HG03064 (cell line): ENCODE results near the gene CCDC30.

Experiments
- ATAC-seq: cut with Tn5 transposase; IDR thresholded peaks from one replicate; pipeline ENCODE4 v1.9.1; 2021; ENCODE audit warnings: low read depth; ENCODE audit not compliant: unreplicated experiment

Gene CCDC30

DNA sequence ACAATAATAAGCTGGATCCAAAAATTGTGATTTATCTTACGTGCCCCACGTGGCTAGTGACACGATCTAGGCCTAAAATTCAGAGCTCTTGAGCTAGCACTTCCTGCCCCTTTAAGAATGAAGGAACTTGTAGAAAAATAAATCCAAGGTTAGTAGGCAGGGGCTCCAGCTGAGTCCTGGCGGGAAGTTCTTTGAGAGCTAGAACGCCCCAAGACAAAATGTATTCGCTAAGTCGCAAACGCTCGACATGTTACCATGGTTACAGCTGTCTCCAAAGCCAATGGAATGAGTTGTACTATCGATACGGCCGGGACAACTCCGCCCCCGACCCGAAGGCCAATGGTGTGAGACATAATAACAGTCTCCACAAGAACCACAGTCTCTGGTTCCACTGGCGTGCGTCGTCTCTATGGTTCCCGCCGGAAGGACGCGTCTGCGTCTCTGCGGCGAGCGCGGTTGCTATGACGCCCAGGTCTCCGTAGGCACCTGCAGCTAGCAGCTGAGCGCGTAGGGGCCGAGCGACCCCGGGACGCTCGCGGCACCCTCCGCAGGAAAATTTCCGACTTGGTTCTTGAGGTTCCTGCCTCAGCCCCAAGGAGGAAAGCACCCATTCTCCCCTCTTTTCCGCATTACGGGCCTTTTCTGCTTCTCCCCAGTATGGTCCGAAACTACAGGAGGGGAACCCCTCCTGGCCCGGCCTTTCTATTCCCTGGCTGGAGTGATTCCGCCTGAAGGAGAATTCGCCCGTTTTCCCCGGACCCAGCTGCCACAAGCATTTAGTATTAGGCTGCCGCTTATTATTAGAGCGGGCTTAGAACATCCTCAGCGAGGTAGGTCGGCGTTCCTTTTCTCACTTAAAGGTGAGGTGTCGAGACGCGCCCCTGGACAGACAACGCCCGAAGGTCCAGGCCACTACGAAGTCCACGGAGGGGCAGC is at the start of gene CCDC30:
TSS of gene CCDC30 (plus strand) at position 459 of the 936 bp plus-strand sequence. CDS start 17,266 bp downstream, outside the sequence.
- ATAC-seq = peak; percentile 97

DNA sequence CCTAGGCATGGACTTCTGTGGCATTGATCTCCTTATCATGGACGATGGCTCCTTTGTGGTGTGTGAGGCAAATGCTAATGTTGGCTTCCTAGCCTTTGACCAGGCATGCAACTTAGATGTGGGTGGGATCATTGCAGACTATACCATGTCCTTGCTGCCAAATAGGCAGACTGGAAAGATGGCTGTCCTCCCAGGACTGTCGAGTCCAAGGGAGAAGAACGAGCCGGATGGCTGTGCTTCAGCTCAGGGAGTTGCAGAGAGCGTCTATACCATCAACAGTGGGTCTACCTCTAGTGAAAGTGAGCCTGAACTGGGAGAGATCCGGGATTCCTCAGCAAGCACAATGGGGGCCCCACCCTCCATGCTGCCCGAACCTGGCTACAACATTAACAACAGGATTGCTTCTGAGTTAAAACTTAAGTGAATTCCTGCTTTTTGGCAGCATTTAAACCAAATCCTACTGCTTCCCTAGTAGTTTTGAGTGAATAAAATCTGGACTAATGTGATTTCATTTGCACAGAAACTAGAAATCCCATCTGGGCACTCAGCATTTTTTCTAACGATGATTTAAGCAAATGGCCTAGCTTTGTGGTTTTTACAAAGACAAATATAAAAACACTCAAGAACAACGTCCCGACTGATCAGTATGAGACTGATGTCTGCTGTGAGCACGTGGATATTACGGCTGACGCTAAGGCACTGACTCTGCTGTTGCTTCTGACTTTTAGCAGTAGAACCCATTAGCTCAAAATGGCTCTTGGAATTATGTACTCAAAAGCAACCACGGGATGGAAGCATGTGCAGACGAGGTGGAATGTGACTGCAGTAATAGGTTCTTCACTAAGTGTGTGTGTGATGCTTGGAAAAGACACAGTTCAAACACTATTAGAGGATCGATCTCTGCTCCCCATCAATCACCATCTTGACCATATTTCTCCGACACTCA is 48.3 kb upstream of the CCDC30 start:
- ATAC-seq = no peak

DNA sequence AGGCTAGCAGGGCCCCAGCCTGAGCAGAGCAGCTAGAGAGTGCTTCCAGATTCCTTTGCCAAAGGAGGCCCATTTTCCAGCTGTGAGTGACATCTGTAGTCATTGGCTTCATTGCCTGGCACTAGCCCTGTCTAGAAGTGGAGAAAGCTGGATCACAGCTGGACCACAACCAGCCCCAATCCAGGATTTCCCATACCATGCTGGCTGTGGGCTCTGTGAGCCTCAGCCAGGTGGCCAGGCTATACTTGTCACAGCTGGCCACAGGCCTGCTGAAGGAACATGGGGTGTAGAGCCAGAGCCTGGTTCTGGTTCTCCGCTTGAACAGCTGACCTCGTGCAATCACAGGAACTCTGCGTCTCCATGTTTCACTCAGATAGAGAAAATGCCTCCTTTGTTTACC is 45.9 kb upstream of the CCDC30 start:
- ATAC-seq = no peak

DNA sequence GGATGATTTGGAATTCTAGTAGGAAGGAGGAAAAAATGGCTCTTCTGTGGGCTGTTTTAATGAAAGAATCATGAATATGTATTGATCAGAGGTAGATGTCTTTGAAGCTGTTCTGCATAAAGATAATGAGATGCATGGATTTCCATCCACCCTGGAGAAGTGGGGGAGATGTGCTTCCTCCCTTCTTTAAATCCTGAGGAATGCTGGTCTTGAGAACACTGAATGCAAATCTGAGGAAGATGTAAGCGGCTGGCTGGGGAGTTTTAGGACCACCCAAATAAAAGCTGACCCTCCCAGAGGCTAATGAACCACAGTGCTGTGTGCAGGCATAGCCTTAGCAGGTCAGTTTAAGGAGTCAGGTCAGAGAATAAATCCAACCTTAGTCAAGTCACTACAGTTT is 44.6 kb upstream of the CCDC30 start:
- ATAC-seq = no peak

DNA sequence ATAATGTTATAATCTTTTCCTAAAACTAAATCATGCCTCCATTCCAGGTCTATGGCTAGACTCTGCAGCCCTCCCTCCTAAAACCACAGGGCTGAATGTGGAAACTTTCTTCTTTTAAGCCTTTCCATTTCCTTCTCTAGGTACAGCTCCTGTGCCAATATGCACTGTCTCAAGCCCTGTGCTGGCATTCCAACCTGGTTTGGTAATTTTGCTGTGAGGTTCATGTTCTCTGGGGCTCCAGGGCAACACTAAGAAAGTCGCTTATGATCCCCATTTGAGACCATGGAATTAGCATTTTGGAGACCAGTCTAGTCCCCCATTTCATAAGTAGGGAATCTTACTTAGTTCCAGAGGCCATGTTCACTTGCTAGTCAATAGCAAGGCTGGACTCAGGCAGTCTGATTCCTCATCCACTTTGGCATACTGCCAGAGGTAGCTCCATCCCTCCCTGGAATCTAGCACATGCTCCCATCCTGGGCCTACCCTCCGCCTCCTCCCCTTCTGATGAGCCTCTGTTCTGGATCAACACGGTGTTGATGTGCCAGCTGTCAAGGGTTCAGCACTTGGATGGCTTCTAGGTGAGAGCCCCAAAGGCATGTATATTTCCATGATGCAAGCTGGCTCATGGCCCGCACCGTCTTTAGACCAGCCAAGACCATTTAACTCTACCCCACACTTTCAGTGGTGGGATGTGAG is 43.8 kb upstream of the CCDC30 start:
- ATAC-seq = no peak

DNA sequence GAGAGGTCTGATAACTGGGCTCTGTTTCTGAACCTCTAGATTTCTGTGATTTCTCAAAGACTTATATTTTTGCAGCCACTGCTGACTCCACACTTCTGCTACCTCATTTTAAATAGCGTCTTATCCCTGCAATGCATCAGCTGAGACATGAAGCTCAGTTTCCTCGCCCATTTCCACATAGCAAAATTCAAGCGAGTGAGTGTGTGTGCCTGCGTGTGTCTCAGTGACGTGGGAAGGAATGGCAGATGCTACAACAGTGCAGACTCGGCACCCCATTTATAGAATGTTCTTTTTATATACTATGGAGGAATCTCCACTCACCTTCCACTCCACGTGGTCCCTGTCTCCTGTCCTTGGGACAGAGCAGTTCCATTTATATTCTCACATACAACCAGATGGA is 43.0 kb upstream of the CCDC30 start:
- ATAC-seq = no peak

DNA sequence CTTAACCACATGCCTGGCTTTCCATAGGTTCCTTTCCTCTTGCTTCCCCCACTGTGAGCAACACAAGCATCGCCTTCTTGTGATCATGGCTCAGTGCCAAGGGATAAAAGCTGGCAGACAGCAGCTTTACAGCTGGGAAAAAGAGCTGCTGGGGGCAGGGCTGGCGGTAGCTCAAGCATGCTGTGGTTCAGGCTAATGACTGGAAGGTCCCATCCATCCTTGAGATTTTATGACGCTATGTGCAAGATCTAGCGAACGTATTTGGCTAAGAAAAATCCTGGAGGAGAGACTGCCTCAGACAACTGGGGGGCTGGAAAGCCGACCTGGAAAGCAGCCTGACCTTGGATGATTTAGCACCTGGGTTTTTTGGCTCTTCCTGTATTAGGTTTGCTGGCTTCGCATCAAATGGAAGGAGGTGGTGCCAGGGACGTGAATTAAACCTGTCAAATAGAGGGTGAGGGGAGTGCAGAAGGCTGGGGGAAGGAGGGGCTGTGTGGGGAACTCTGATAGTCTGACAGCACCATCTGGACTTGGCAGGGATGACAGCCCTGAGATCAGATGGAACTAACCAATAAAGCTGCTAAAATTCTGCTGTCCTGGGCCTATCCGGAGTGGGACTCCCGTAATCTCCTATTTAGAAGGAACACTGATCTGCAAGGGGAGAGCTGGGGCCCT is 42.0 kb upstream of the CCDC30 start:
- ATAC-seq = no peak

DNA sequence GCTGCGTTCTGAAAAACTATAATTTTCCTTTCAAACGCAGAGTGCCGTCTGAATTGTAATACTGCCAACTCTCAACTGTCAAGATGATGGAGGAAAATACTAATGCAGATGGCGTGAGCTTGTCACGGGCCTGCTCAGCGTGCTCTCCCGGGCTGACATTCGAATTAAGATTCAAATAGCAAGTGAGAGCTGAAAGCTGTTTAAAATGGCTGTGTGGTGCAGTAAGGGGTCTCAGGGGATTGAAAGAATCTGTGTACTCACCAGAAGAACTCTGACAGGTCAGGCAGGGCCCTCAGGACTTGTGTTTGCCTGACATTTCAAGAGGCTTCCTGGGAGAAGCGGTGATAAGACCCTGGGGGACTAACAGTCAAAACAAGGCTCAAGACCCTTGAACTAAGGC is 40.3 kb upstream of the CCDC30 start:
- no peak for ATAC-seq

DNA sequence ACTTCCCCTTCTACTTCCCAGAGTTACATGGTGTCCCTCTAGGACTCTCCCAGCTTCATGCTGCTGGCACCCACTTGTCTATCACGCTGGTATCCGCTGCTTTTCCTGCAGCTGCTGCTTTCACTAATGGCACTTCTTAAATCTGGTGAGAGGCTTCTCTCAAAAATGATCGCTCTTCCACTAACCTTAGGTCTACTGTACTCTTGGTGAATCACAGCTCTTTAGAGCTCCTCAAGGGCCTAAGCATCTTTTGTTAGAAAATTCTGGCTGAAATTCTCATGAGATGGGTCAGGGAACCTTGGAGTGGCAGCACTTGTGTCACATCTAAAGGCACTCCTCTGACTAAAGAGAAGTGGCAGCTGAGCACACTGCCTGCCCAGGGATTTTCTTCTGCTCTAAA is 39.4 kb upstream of the CCDC30 start:
- no peak for ATAC-seq

DNA sequence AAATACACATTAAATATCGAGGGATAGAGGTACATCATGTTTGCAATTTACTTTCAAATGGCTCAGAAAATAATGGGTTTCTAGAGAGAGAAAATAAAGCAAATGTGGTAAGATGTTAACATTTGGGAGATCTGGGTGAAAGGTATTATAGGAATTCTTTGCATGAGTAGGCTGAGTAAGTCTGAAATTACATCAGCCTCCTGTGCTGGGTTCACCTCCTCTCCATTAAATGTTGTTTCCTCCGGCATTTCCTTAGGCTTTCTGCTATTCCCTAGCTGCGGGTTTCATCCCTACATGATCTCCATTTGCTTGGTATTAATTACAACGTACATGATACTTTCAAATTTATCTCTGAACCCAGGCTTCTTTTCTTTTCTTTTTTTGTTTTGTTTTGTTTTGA is 38.9 kb upstream of the CCDC30 start:
- ATAC-seq = no peak

DNA sequence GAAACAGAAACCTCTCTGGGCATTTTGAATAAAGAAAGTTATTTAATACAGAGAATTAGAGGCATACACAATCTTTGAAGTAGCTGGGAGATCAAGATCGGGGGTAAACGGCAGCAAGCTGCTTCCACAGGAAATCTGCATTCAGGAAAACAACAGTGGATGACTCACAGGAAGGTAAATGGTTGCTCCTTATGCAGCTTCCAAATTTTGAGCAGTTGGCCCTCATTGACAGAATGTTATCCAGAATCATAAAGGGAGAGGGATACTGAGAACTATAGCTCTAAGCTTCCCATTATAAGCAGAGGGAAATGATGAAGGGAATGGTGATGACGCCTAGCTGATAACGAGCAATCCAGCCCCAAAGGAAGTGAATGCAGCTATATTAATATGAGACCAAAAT is 35.8 kb upstream of the CCDC30 start:
- ATAC-seq = no peak

DNA sequence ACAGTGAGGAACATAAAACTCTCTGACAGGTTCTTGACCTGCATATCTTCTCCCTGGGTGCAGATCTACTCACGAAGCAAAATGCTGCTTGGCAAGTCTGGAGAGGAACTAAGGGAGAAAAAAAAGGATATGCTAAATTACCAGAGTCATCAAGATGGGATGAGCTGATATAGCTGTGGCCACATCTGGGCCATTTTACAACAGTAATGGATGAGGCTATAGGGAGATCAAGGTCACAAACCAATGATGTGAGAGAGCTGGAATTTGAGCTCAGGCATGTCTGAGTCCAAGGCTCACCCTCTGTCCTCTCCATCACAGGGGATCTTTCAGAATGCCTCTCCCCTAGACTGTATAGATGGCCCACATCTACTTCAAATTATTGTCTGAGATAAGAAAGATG is 33.5 kb upstream of the CCDC30 start:
- ATAC-seq = no peak

DNA sequence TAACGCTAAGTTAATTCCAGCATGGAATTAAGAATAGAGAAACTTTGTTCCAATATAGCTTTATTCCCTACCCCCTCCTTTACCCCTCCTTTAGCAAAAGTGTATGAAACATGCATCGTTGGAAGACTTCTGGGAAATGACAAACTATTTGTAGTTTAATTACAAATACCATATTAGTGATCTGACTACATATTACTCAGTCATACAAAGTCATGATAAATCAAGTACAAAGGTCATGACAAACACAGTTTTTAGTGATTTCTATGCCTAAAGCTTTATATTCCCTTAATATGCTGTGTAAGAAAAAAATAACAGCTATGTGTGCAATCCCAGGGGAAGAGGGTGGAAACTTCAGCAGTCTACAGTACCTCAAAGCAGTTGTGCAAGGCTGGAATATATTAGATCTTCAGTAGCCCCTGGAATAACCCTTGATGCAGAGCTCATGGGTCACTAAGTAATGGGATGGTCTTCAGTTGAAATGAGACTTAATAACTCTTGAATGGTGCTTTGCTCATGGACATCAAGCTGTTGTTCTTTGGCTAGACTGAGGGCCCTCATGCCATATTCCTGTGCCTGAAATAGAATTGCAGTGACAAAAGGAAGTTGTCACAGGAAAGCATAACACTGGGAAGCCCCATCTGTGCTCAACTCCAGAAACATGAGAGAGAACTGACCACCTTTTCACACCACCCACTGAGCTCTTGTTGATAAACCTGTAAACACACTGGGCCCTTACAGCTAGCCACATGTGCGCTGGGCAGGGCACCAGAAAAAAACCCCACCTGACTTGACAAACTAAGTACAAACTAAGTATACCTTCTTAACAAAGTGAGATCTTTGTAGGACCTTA is 32.6 kb upstream of the CCDC30 start:
- ATAC-seq = no peak

DNA sequence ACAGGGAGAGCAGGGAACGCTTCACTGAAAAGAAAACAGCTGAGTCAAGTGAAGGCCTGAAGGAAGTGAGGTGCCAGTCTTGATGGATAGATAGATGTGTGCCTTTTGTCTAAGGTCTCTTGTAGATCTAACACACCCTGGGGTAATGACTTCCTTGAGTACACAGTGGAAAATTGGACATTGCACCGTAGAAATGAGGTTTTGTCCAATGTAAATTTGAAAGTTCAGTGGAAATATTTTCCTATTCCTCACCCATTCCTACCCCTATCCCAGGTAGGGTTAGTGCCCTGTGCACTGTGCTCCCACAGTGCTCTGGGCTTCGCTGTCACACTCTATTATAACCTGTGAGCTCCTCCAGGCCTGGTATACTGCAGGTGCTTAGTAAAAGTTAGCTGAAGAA is 31.6 kb upstream of the CCDC30 start:
- no peak for ATAC-seq

DNA sequence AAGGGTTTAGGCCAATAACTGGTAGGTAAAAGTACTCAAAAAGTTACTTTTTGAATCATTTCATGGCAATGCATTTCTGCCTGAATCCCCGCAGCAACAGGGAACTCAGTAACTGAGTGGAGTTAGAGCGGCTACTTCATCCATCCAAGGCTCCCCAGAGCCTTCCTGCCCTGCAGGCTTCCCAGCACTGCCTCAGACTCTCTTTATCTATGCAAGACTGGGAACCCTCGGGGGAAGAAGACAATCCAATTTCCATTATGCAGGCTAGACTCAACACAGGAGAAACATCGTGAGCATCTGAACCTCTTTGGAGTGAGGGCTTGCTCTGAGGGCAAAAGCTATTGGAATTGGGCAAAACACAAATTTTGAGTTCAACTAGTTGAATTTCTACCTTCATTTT is 30.4 kb upstream of the CCDC30 start:
- ATAC-seq = no peak

DNA sequence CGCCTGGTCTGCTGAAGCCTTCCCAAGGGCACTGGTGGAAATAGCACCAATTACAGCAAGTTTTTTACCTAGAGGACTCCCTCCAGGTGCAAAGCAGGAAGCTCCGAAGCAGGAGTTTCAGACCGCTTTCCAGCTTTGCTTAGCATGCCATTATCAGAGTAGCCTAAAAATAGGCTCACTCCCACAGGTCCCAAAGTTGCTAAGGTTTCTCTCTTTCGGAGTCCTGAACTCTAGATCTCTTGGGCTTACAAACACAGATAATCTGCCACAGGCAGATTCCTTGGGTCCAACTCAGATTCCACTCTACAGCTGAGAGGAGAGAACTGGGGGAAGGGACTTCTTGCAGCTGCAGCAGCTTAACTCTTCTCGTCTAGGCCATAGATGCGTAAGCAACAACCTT is 29.7 kb upstream of the CCDC30 start:
- ATAC-seq = no peak

DNA sequence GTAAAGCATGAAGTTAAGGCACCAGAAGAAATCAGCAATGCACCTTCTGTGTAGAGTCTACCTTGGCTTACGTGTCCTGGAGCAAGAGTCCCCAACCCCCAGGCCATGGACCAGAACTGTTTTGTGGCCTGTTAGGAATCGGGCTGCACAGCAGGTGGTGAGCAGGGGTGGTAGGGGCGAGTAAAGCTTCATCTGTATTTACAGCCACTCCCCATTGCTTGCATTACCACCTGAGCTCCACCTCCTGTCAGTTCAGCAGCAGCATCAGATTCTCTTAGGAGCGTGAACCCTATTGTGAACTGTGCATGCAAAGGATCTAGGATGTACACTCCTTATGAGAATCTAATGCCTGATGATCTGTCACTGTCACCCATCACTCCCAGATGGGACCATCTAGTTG is 28.7 kb upstream of the CCDC30 start:
- no peak for ATAC-seq

DNA sequence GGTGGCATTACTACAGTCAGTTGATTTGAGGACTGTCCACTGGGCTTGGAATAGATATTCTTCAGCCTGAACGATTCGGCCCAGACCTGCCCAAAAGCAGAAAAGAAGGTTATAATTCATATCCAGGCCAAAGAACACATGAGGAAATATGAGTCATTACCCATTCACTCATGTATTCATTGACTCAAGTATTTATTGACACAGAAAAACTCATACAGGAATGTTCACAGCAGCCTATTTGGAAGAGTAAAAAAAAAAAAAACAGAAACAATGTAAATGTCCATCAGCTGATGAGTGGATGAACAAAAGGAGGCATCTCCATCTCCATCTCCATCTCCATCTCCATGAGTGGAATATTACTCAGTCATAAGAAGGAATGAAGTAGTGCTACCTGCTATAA is 23.1 kb upstream of the CCDC30 start:
- no peak for ATAC-seq

DNA sequence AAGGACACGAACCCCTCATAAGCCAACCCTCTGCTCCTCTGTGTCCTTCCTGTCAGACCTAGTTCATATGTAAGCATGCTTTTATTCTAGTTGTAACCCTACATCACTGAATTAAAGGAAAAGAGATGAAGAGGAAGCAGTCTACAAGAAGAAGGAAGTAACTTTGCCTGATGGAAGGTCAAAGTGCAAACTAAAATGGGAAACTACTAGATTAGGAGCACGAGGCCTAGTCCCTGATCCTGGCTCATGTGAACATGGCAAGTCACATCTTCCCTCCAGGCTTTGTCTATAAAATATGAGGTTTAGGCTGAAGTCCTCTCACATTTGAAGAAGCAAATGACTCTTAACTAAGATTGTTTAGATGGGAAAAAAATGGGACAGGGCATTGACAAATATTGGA is 20.4 kb upstream of the CCDC30 start:
- ATAC-seq = no peak
